Measurements from ENCODE around the gene MUC20. TPM values are rescaled to one million over a fixed set of nuclear protein-coding genes. Genes with fewer than 3 reads are reported as not detected.
"Not testable (repeated sequence)": the region's sequence is repeated elsewhere in the genome, so short reads cannot be mapped to it uniquely, and the experiment has no call there.

Gene MUC20
- total RNA-seq, 1 donor from 2014 or later, result 2.5 TPM

DNA sequence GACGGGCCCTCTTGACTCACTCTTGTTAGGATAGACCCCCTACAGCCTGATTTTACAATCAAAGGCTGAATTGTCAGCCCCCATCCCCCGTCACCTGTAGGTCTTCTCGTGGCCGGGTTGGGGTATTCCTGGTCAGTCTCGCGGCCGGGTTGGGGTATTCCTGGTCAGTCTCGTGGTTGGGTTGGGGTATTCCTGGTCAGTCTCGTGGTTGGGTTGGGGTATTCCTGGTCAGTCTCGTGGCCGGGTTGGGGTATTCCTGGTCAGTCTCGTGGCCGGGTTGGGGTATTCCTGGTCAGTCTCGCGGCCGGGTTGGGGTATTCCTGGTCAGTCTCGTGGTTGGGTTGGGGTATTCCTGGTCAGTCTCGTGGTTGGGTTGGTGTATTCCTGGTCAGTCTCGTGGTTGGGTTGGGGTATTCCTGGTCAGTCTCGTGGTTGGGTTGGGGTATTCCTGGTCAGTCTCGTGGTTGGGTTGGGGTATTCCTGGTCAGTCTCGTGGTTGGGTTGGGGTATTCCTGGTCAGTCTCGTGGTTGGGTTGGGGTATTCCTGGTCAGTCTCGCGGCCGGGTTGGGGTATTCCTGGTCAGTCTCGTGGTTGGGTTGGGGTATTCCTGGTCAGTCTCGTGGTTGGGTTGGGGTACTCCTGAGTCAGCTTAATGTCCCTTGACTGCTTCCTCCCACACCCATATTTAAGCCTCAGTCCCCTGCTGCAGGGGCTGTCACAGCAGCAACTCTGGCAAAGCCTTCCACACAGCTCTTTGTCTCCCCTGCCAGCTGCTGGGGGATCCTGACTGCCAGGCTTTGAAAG, 50.3 kb downstream of the MUC20 start:
- DNase-seq, result not testable (repeated sequence)

DNA sequence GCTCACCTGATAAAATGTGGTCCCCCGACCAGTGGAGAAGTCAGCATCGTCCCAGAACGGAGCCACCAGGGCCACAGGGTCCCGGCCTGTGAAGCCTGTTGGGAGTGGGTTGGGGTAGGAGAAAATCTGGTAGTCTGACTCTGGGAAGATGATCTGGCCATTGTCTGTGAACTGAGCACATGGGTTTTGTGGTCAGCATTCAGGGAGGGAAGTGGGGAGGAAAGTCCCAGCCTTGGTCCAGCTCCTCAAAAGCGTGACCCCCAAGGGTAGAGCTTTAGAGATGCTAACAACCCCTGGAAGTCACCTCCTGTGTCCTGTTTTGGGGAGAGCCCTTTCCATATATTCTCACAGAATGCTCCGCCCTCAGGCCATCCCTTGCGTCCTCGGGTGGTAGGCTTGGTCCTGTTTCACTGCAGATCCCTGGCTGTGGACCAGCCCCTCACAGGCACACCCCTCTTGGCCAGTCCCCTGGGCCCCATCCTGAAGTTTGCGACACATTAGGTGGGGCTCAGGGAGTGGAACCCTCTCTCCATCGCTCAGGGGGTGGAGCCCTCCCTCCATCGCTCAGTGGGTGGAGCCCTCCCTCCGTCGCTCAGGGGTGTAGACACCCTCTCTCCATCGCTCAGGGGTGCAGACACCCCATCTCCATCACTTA, 51.0 kb downstream of the MUC20 start:
- no peak for DNase-seq

DNA sequence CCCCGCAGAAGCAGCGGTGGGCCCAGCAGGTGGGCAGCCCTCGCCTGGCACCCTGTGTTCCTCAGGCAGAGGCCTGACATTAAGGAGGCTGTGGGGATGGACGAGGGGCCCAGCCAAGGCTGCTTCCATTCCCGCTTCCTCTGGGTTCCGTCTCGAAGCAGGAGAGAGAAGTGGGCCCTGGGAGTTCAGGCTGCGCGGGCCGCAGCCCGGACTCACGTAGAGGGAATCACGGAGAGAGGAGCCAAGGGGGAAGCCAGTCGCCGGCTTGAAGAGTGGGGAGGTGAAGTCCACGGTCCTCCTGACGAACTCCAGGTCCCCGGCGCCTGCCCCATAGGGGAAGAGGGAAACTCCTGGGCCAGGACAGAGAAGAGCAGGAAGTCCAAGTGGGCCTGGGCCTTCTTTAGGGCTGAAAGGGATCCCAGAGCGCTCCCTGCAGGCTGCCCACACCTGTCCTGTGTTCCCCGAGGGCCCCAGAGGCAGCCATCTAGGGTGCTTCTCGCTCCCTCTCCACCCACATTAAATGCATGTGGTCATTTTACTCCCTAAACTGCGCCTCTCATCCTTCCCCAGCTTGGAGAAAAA, 53.3 kb downstream of the MUC20 start:
- DNase-seq, result no peak

DNA sequence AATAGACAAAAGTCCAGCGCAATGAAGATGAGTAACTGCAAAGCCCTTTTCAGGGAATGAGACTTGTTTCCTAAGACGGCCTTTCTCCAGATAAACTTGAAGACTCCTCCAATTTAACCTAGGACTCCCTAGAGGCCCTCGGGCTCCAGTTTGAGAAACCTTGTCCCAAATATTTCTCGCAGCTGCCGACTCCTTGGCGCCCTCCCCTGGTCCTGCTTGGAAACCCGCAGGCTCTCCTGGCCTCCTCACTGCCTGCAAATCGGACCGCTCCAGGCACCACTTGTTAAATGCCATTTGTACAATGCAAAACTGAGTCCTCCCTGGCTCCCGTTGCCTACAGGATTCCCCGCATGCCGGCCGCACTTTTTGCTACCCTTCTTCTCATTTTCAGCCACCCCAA, 54.1 kb downstream of the MUC20 start:
- no peak for DNase-seq

DNA sequence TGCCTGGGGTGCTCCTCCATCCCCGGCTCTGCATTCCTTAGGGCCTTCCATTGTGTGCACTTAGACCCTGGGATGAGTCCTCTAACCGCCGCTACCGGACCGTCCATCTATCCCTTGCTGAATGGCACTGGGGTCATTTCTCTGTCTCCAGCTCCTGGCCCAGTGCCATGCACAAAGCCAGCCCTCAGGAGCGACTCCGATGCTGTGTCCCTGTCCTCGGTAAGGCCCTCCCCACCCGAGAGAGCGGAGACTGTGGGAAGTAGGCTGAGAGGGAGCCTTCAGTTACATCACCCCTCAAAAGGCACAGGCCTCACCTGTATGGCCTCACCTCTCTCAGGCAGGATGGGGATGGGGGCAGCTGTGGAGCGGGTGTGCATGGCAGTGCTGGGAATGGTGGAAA, 57.2 kb downstream of the MUC20 start:
- no peak for DNase-seq

DNA sequence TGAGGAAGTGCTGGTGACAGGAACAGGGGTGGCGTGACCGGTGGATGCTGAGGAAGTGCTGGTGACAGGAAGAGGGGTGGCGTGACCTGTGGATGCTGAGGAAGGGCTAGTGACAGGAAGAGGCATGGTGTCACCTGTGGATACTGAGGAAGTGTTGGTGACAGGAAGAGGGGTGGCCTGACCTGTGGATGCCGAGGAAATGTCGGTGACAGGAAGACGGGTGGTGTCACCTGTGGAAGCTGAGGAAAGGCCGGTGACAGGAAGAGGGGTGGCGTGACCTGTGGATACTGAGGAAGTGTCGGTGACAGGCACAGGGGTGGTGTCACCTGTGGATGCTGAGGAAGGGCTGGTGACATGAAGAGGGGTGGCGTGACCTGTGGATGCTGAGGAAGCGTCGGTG, 60.5 kb downstream of the MUC20 start:
- not testable (repeated sequence) for DNase-seq

Small RNA genes within 50 kb of the gene (small RNA-seq; reads per million reads assigned to genes)
- gene MIR570 (ENCODE audit: low replicate concordance), result not detected

Other genes starting within 250 kb of the MUC20 start
- gene PPP1R2, start 177.7 kb upstream of the MUC20 start, total RNA-seq, result 76.3 TPM
- gene APOD, start 137.0 kb upstream of the MUC20 start, total RNA-seq, result 24.9 TPM
- gene MUC4, start 91.0 kb downstream of the MUC20 start, total RNA-seq, result 0.30 TPM
- 17.4 TPM for gene TNK2, start 187.6 kb downstream of the MUC20 start, total RNA-seq

Measured in skin of body (tissue), 3 donors.